Measurements from ENCODE around the gene BABAM2.

BABAM2 gene

DNA sequence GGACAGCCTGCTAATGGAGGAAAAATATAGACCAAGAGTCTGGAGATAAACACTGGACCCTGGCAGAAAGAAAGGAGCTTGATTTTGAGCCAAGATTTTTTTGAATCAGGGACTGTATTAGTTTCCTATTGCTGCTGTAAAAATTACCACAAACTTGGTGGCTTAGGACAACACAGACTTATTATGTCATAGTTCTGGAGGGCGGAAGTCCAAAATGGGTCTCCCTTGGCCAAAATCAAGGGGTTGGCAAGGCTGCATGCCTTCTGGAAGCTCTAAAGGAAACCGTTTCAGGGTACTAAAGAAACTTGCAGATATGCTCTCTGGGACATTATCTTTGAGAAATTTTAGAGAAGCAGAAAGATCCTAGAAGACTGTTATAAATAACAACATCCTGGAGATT, 140.1 kb downstream of the BABAM2 start:
- DNase-seq (ENCODE audit: low read depth in 2 of 2), result no peak

DNA sequence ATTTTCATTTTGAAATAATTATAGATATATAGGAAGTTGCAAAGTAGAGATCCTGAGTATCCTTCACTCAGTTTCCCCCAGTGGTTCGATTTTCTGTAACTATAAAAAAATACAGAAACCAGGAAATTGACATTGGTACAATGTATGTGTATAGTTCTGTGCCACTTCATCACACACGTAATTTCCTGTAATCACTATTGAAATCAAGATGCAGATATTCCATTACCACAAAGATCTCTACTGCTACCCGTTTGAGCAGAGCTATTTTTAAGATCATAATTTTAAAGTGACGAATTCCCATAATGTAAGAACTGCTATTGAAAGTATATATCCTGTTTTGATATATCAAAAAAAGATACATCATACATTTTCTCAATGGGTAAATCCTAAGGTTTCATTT, 142.3 kb downstream of the BABAM2 start:
- DNase-seq (ENCODE audit: low read depth in 2 of 2), result no peak

GRCh38 chr2:28034696-28035095, 144.2 kb downstream of the BABAM2 start:
- DNase-seq (ENCODE audit: low read depth in 2 of 2), result no peak

- DNase-seq (ENCODE audit: low read depth in 2 of 2), result no peak
These were observed 144.7 kb downstream of the BABAM2 start for GRCh38 chr2:28035163-28035690.

- DNase-seq (ENCODE audit: low read depth in 2 of 2), result no peak
These were observed 145.3 kb downstream of the BABAM2 start for GRCh38 chr2:28035816-28036215.

GRCh38 chr2:28036307-28036706, 145.8 kb downstream of the BABAM2 start:
- DNase-seq (ENCODE audit: low read depth in 2 of 2), result no peak

DNA sequence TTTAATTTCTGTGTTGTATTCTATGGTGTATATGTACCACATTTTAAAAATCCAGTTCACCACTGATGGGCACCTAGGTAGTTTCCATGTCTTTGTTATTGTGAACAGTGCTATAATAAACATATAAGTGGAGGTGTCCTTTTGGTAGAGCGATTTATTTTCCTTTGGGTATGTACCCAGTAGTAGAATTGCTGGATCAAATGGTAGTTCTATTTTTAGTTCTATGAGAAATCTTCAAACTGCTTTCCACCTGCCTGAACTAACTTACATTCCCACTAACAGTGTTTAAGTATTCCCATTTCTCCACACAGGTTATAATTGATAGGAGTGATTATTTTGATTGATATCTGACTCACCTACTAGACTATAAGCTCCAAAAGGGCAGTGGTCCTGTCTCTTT, 148.2 kb downstream of the BABAM2 start:
- no peak for DNase-seq (ENCODE audit: low read depth in 2 of 2)

DNA sequence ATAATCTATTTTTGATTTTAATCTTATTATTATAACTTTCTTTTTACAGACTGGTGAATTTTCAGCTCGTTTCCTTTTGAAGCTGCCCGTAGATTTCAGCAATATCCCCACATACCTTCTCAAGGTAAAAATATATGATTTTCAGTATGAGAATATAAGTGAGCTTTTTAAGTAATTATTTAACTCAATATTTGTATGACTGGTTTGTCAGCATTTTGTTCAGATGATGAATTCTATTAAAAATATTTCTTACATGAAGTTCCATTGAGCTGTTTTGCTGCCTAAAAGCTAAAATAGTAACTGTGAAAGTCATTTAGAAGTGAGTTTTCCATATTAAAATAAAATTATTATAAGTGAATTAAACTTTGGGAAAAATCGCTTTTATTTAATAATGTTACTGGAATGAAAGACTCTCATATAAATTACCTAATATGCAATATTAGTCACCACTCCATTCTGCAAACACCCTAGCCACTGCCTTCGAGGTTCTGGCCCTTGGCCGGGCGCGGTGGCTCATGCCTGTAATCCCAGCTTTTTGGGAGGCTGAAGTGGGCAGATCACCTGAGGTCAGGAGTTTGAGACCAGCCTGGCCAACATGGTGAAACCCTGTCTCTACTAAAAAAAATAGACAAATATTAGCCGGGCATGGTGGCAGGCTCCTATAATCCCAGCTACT, 155.3 kb downstream of the BABAM2 start:
- no peak for DNase-seq (ENCODE audit: low read depth in 2 of 2)

- DNase-seq (ENCODE audit: low read depth in 2 of 2), result no peak
These were observed 156.4 kb downstream of the BABAM2 start for GRCh38 chr2:28046921-28047320.

GRCh38 chr2:28047681-28048080, 157.2 kb downstream of the BABAM2 start:
- DNase-seq (ENCODE audit: low read depth in 2 of 2), result no peak

- no peak for DNase-seq (ENCODE audit: low read depth in 2 of 2)
These were observed 157.8 kb downstream of the BABAM2 start for GRCh38 chr2:28048341-28048740.

- no peak for DNase-seq (ENCODE audit: low read depth in 2 of 2)
These were observed 158.9 kb downstream of the BABAM2 start for GRCh38 chr2:28049416-28049815.

- no peak for DNase-seq (ENCODE audit: low read depth in 2 of 2)
These were observed 159.4 kb downstream of the BABAM2 start for GRCh38 chr2:28049899-28050298.

GRCh38 chr2:28052691-28053090, 162.2 kb downstream of the BABAM2 start:
- DNase-seq (ENCODE audit: low read depth in 2 of 2), result no peak

- no peak for DNase-seq (ENCODE audit: low read depth in 2 of 2)
These were observed 163.1 kb downstream of the BABAM2 start for GRCh38 chr2:28053597-28053996.

DNA sequence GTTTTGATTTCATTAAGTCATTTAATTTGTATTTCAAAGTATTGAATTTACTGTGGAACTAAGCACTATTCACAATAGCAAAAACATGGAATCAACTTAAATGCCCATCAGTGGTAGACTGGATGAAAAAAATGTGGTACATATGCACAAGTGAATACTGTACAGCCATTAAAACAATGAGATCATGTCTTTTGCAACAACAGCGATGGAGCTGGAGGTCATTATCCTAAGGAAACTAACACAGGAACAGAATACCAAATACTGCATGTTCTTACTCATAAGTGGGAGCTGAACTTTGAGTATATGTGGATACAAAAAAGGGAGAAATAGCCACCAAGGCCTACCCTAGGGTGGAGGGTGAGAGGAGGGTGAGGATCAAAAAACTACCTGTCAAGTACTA, 164.4 kb downstream of the BABAM2 start:
- DNase-seq (ENCODE audit: low read depth in 2 of 2), result no peak

- no peak for DNase-seq (ENCODE audit: low read depth in 2 of 2)
These were observed 164.9 kb downstream of the BABAM2 start for GRCh38 chr2:28055325-28055970.

DNA sequence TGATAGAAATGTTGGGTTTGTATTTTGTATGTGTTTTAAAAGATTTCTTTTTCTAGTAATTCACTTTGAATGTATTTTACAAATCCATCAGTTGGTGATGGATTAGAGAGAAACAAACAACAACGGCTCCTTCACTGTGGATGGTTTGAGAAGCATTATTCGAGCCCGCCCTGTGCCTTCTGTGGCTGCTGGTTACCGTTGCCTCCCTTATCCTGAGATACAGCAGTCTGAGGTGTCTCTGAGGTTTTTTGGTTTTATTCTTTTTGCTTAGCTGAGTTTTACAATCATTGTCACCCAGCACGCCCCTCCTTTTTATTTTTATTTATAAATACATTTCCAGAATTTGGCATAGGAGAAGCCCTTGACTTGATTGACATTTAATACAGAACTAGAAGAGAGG, 168.3 kb downstream of the BABAM2 start:
- DNase-seq (ENCODE audit: low read depth in 2 of 2), result no peak

DNA sequence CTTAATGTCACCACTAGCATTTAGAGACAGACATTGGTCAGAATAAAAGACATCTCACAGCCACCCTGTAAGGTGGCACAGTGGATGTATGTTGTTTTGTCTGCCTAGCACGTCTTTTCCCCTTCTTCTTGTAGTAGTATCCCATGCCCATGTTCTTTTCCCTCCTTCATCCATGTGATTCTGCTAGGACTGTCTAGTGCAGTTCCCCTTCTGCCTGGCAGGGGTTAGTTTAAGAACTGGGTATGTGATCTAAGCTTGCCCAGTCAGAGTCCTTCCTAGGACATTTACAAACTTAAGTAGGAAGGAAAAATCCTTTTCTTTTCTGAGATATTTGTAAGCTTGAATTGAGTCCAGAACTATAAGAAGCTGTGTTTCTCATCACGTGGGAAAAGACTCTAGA, 172.3 kb downstream of the BABAM2 start:
- DNase-seq (ENCODE audit: low read depth in 2 of 2), result no peak

- no peak for DNase-seq (ENCODE audit: low read depth in 2 of 2)
These were observed 173.0 kb downstream of the BABAM2 start for GRCh38 chr2:28063492-28063962.

GRCh38 chr2:28067602-28068001, 177.1 kb downstream of the BABAM2 start:
- no peak for DNase-seq (ENCODE audit: low read depth in 2 of 2)

DNA sequence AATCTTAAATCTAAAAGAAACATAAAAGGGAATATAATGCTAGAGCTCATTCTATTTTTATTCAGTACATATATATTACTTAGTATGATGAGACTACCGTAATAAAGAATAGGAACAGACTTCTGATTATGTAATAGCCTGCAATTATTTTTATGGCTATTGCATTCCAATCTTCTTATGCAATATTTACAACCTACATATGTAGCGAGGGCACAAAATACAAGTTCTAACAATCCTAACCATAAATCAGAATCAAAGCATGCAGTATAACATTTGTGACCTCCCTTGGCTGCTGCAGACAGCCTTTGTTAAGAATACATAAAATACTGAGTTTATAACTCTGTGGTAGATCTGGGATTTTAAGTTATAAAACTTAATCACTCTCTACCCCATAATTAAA, 177.6 kb downstream of the BABAM2 start:
- no peak for DNase-seq (ENCODE audit: low read depth in 2 of 2)

DNA sequence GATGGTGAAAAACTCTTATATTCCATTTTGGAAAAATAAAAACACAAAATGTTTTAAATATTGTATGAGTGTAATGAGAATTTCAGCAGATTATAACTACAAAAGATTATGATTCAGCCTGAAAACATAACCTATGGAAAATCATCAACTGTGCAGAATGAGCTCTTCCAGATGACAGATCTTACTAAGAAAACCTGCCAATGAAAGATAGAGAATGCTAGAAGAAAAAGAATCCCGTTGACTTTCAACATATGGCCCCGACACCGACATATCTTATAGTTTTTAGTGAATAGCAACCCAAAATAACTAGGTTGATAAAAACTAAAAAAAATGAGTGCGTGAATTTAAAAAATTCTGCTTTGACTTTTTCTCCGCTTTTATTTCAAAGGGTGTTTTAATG, 178.0 kb downstream of the BABAM2 start:
- no peak for DNase-seq (ENCODE audit: low read depth in 2 of 2)
